HG03558 (cell line): ENCODE data around the gene MPP2.

Experiments used
- ATAC-seq: cut with Tn5 transposase; IDR thresholded peaks from one replicate; pipeline ENCODE4 v1.9.1; 2021; ENCODE audit warnings: moderate number of reproducible peaks; ENCODE audit not compliant: unreplicated experiment; ENCODE audit errors: extremely low read depth

The MPP2 gene

GRCh38 chr17:43826206-43826605 is 81.1 kb downstream of the MPP2 start:
- ATAC-seq, result no peak

- no peak for ATAC-seq
Observed at GRCh38 chr17:43825567-43825966, 81.8 kb downstream of the MPP2 start.
